ENCODE results near the gene METTL4. TPM values are rescaled to one million over a fixed set of nuclear protein-coding genes. Genes with fewer than 3 reads are reported as not detected.

The METTL4 gene
- total RNA-seq, 2 donors from 2014 or later = 11.2 to 17.5 TPM

GRCh38 chr18:2597639-2598038 lies 26.3 kb upstream of the METTL4 start:
- peaks cover 8% of the 10 kb centered on the region for H3K9me3 ChIP-seq (ENCODE audit: control insufficient read depth, low read length)
- no peak overlapping the region for H3K4me3 ChIP-seq (ENCODE audit: low read length)
- Mint-ChIP-seq H3K27ac (no peak overlapping the region), H3K4me3 (no peak overlapping the region), H3K9me3 (peaks cover 4% of the 10 kb centered on the region), H3K4me1 (no peaks in the 10 kb centered on the region), H3K27me3 (ENCODE audit: insufficient read depth) (no peaks in the 10 kb centered on the region), H3K36me3 (ENCODE audit: low read depth) (peaks cover 43% of the 10 kb centered on the region)
- peaks cover 80% of the 10 kb centered on the region for H3K36me3 ChIP-seq (ENCODE audit: control insufficient read depth, insufficient read depth, low read length)
- H3K27ac ChIP-seq (ENCODE audit: low read depth, low read length) = no peak overlapping the region
- no peak for DNase-seq
- WGBS, 2 experiments (ENCODE audit: insufficient coverage in 1 of 2, insufficient read length in 1 of 2) = 97 to 100% methylated on average over 2 to 5 of the region's 5 CpGs
- H3K27me3 ChIP-seq (ENCODE audit: control insufficient read depth, insufficient read depth, low read length, poor library complexity, severe bottlenecking) = no peaks in the 10 kb centered on the region
- no peak for TF ChIP-seq CTCF (conservative IDR thresholded peaks at IDR 0.05)
- no peaks in the 10 kb centered on the region for H3K4me1 ChIP-seq (ENCODE audit: control insufficient read depth, insufficient read depth, low read length)
- H3K9ac ChIP-seq (ENCODE audit: extremely low read depth, low read length, poor library complexity, severe bottlenecking) = no peak overlapping the region

- Histone ChIP-seq H3K9me3 (ENCODE audit: control insufficient read depth, low read length) (peaks cover under 1% of the 10 kb centered on the region), H3K27me3 (ENCODE audit: control insufficient read depth, insufficient read depth, low read length, poor library complexity, severe bottlenecking) (no peaks in the 10 kb centered on the region), H3K4me3 (ENCODE audit: low read length) (no peak overlapping the region), H3K27ac (ENCODE audit: low read depth, low read length) (no peak overlapping the region), H3K9ac (ENCODE audit: extremely low read depth, low read length, poor library complexity, severe bottlenecking) (no peak overlapping the region), H3K4me1 (ENCODE audit: control insufficient read depth, insufficient read depth, low read length) (no peaks in the 10 kb centered on the region), H3K36me3 (ENCODE audit: control insufficient read depth, insufficient read depth, low read length) (peaks cover 84% of the 10 kb centered on the region)
- H3K27me3 Mint-ChIP-seq (ENCODE audit: insufficient read depth) = no peaks in the 10 kb centered on the region
- no peak overlapping the region for H3K4me3 Mint-ChIP-seq
- TF ChIP-seq CTCF (conservative IDR thresholded peaks at IDR 0.05) = no peak
- WGBS, 2 experiments (ENCODE audit: insufficient coverage in 1 of 2, insufficient read length in 1 of 2) = 99 to 100% methylated on average over 2 of the region's 2 CpGs
- H3K27ac Mint-ChIP-seq = no peak overlapping the region
- H3K36me3 Mint-ChIP-seq (ENCODE audit: low read depth) = peaks cover 46% of the 10 kb centered on the region
- H3K4me1 Mint-ChIP-seq = no peaks in the 10 kb centered on the region
- no peak for DNase-seq
- H3K9me3 Mint-ChIP-seq = no peaks in the 10 kb centered on the region
Observed at GRCh38 chr18:2590303-2590702, 19.0 kb upstream of the METTL4 start.

GRCh38 chr18:2589345-2590068 lies 18.2 kb upstream of the METTL4 start:
- no peaks in the 10 kb centered on the region for H3K9me3 ChIP-seq (ENCODE audit: control insufficient read depth, low read length)
- no peak overlapping the region for H3K4me3 ChIP-seq (ENCODE audit: low read length)
- peaks cover 86% of the 10 kb centered on the region for H3K36me3 ChIP-seq (ENCODE audit: control insufficient read depth, insufficient read depth, low read length)
- Mint-ChIP-seq H3K27ac (no peak overlapping the region), H3K36me3 (ENCODE audit: low read depth) (peaks cover 46% of the 10 kb centered on the region), H3K4me3 (no peak overlapping the region), H3K27me3 (ENCODE audit: insufficient read depth) (no peaks in the 10 kb centered on the region), H3K4me1 (no peaks in the 10 kb centered on the region), H3K9me3 (no peaks in the 10 kb centered on the region)
- H3K27ac ChIP-seq (ENCODE audit: low read depth, low read length) = no peak overlapping the region
- DNase-seq = no peak
- 93 to 100% methylated on average over 2 to 3 of the region's 3 CpGs for WGBS, 2 experiments (ENCODE audit: insufficient coverage in 1 of 2, insufficient read length in 1 of 2)
- H3K9ac ChIP-seq (ENCODE audit: extremely low read depth, low read length, poor library complexity, severe bottlenecking) = no peak overlapping the region
- no peaks in the 10 kb centered on the region for H3K27me3 ChIP-seq (ENCODE audit: control insufficient read depth, insufficient read depth, low read length, poor library complexity, severe bottlenecking)
- TF ChIP-seq CTCF (conservative IDR thresholded peaks at IDR 0.05) = no peak
- H3K4me1 ChIP-seq (ENCODE audit: control insufficient read depth, insufficient read depth, low read length) = no peaks in the 10 kb centered on the region

All from endodermal cell (in vitro differentiated cells).